AG10803 (cell line): Measurements from ENCODE around the gene CHCHD1.
"Not testable (repeated sequence)": the region's sequence is repeated elsewhere in the genome, so short reads cannot be mapped to it uniquely, and the experiment has no call there.

Source experiments
- DNase-seq: peaks from one replicate; pipeline ENCODE4 v3.0.0; 2010; ENCODE audit warnings: low read depth
- H3K4me3 ChIP-seq: 2 replicates; pipeline ENCODE4 v1.5.1; 2011; ENCODE audit warnings: mild to moderate bottlenecking, low read length, control low read depth
- TF ChIP-seq, protein P1 (sequence below): conservative IDR thresholded peaks from 2 replicates; pipeline ENCODE4 v1.5.1; 2011; ENCODE audit warnings: mild to moderate bottlenecking, low read length, control low read depth, inconsistent platforms

The CHCHD1 gene

DNA sequence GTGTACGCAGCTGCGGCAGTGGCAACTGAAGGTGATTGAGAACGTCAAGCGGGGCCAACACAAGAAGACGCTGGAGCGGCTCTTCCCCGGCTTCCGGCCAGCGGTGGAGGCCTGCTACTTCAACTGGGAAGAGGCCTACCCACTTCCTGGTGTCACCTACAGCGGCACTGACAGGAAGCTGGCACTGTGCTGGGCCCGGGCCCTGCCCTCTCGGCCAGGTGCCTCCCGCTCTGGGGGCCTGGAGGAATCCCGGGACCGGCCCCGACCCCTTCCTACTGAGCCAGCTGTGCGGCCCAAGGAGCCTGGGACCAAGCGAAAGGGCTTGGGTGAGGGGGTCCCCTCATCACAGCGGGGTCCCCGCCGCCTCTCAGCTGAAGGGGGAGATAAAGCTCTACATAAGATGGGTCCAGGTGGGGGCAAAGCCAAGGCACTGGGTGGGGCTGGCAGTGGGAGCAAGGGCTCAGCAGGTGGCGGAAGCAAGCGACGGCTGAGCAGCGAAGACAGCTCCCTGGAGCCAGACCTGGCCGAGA is 10.1 kb downstream of the CHCHD1 start:
- DNase-seq = no peak
- H3K4me3 ChIP-seq = no peak overlapping the region
- TF ChIP-seq, protein P1, sequence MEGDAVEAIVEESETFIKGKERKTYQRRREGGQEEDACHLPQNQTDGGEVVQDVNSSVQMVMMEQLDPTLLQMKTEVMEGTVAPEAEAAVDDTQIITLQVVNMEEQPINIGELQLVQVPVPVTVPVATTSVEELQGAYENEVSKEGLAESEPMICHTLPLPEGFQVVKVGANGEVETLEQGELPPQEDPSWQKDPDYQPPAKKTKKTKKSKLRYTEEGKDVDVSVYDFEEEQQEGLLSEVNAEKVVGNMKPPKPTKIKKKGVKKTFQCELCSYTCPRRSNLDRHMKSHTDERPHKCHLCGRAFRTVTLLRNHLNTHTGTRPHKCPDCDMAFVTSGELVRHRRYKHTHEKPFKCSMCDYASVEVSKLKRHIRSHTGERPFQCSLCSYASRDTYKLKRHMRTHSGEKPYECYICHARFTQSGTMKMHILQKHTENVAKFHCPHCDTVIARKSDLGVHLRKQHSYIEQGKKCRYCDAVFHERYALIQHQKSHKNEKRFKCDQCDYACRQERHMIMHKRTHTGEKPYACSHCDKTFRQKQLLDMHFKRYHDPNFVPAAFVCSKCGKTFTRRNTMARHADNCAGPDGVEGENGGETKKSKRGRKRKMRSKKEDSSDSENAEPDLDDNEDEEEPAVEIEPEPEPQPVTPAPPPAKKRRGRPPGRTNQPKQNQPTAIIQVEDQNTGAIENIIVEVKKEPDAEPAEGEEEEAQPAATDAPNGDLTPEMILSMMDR = no peak

DNA sequence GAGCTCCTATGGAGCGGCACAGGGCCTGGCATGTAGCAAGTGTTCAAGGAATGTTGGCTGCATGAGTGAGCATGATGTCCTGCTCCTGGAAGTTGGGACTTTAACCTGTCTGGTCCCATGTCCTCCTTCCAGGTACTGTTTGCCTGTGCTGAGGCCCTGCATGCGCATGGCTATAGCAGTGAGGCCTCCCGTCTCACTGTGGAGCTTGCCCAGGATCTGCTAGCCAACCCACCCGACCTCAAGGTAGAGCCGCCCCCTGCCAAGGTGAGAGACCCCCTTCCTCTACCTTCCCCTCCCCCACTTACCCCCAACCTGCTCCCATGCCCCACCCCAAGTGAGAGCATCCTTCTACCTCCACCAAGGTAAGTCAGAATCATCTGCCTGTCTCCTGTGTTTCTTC is 11.6 kb downstream of the CHCHD1 start:
- TF ChIP-seq, protein P1 = no peak
- DNase-seq = no peak
- H3K4me3 ChIP-seq = no peak overlapping the region

DNA sequence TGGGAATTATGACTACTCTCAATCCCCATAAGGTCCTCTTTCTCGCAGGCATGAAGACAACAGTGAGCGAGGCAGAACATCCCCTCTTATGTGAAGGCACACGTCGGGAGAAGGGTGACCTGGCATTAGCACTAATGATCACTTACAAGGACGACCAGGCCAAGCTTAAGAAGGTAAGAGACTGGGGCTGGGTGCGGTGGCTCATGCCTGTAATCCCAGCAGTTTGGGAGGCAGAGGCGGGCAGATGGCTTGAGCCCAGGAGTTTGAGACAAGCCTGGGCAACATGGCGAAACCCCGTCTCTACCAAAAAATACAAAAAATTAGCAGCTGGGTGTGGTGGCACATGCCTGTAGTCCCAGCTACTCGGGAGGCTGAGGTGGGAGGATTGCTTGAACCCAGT is 13.6 kb downstream of the CHCHD1 start:
- H3K4me3 ChIP-seq, DNase-seq: not testable (repeated sequence)

DNA sequence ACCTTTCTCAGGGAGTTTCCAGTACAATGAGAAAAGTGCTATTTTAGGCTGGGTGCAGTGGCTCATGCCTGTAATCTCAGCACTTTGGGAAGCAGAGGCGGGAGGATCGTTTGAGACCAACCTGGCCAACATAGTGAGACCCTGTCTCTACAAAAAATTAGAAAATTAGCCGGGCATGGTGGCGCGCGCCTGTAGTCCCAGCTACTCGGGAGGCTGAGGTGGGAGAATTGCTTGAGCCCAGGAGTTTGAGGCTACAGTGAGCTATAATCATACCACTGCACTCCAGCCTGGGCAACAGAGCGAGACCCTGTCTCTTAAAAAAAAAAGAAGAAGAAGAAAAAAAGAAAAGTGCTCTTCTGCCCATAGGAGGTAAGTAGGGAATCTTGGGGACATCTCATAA is 14.2 kb downstream of the CHCHD1 start:
- H3K4me3 ChIP-seq, DNase-seq: not testable (repeated sequence)

DNA sequence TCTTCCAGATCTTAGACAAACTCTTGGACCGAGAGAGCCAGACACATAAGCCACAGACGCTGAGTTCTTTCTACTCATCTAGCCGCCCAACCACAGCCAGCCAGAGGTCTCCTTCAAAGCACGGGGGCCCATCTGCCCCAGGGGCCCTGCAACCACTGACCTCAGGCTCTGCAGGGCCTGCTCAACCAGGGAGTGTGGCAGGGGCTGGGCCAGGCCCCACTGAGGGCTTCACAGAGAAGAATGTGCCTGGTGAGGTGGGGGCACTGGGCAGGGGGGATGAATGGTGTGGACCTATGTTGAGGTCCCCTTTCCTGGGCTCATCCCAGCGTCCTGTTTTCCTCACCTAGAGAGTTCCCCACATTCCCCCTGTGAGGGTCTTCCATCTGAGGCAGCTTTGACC is 14.9 kb downstream of the CHCHD1 start:
- H3K4me3 ChIP-seq = no peak overlapping the region
- no peak for DNase-seq
- TF ChIP-seq, protein P1 = no peak

DNA sequence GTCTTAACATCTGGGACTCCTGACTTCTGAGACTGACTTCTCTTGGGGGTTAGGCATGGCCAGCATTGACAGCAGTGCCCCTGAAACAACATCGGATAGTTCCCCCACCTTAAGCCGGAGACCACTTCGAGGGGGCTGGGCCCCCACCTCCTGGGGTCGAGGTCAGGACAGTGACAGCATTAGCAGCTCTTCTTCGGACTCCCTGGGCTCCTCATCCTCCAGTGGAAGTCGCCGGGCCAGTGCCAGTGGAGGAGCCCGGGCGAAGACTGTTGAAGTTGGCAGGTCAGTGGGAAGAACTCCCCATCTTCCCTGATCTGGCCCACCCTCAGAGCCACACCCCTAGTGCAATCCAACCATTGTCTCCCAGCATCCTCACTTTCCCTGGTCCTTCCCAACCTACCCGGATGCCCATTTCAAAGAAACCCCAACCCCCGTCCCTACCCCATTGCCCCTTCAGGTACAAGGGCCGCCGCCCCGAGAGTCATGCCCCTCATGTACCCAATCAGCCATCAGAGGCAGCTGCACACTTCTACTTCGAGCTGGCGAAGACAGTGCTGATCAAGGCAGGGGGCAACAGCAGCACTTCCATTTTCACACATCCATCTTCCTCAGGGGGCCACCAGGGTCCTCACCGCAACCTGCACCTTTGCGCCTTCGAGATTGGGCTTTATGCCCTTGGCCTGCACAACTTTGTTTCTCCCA is 15.6 kb downstream of the CHCHD1 start:
- TF ChIP-seq, protein P1 = no peak
- DNase-seq = no peak
- H3K4me3 ChIP-seq = no peak overlapping the region

DNA sequence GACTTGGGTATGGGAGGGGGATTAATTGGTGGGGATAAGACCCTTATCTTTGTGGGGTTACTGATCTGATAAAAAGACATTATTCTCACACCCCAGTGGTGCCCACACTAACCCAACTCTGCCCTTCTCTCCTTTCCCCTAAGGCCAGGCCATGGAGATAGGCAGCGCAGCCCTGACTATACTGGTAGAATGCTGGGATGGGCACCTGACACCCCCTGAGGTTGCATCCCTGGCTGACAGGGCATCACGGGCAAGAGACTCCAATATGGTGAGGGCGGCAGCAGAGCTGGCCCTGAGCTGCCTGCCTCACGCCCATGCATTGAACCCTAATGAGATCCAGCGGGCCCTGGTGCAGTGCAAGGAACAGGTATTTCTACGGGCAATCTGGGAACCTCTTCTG is 16.2 kb downstream of the CHCHD1 start:
- H3K4me3 ChIP-seq = no peak overlapping the region
- DNase-seq = no peak
- TF ChIP-seq, protein P1 = no peak

DNA sequence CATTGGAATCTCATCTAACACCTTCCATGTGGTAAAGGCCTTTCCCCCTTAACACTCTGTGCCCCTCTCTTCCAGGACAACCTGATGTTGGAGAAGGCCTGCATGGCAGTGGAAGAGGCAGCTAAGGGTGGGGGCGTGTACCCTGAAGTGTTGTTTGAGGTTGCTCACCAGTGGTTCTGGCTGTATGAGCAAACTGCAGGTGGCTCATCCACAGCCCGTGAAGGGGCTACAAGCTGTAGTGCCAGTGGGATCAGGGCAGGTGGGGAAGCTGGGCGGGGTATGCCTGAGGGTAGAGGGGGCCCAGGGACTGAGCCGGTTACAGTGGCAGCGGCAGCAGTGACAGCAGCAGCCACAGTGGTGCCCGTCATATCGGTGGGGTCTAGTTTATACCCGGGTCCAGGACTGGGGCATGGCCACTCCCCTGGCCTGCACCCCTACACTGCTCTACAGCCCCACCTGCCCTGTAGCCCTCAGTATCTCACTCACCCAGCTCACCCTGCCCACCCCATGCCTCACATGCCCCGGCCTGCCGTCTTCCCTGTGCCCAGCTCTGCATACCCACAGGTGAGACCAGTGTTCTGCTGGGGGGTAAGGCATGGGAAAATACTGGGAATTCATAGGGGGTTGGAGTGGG is 17.2 kb downstream of the CHCHD1 start:
- H3K4me3 ChIP-seq = no peak overlapping the region
- no peak for DNase-seq
- TF ChIP-seq, protein P1 = no peak
